ENCODE data around the gene RWDD2A. TPM values are rescaled to one million over a fixed set of nuclear protein-coding genes. Genes with fewer than 3 reads are reported as not detected.
A peak's percentile ranks its signal among the peaks of the same experiment; 100 is the strongest.

RWDD2A gene
- total RNA-seq, 1 donor from 2014 or later = 1.8 TPM

GRCh38 chr6:83160167-83160566 lies 33.0 kb upstream of the RWDD2A start:
- Histone ChIP-seq H3K36me3 (ENCODE audit: control insufficient read depth, insufficient read depth, low read length) (peaks cover 5% of the 10 kb centered on the region), H3K4me3 (ENCODE audit: low read depth, low read length) (no peak overlapping the region), H3K27me3 (ENCODE audit: control insufficient read depth, insufficient read depth, low read length) (no peaks in the 10 kb centered on the region)
- no peak for FAIRE-seq
- TF ChIP-seq CTCF (IDR thresholded peaks at IDR 0.05; ENCODE audit: insufficient read depth, low read length, severe bottlenecking) = no peak
- no peak for DNase-seq (ENCODE audit: low read depth)

DNA sequence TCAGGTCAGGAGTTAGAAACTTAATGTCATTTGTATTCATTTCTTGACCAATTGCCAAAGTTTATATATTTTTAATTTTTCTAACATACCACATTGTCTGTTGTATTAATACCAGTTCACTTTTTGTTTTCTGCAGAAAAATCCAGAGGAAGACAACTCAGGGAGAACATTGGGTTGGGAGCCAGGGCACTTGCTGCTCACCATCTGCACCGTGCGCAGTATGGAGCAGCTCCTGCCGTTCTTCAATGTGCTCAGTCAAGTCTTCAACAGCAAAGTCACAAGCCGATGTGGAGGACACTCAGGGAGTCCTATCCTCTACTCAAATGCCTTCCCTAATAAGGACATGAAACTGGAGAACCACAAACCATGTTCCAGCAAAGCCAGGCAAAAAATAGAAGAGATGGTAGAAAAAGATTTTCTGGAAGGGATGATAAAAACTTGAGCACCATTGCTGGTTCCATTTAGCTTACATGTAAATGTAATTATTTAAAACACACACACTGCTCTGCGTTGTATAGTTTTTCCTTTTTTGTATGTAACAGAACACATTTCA lies 25.4 kb upstream of the RWDD2A start:
- no peak for TF ChIP-seq CTCF (IDR thresholded peaks at IDR 0.05; ENCODE audit: insufficient read depth, low read length, severe bottlenecking)
- no peak for FAIRE-seq

DNA sequence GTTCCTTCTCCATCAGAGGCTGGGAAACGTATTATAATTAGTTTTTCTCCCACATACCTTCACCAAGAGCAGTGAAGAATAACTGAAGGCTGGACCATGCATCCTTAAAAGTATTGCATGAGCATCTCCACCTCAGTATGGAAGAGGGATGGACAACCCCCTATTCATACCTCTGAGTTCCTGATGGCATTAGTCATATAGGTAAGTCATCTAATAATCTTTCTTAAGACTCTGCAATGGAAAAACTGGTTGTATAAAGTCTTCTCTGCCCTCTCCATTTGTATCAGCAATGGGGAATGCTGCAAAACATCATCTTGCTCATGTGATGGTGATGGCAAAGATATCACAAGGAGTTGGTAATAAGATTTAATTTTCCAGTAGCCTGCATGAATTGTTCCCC lies 24.6 kb upstream of the RWDD2A start:
- FAIRE-seq (no peak), DNase-seq (ENCODE audit: low read depth) (peak; percentile 61)
- Histone ChIP-seq H3K36me3 (ENCODE audit: control insufficient read depth, insufficient read depth, low read length) (peaks cover 18% of the 10 kb centered on the region), H3K4me3 (ENCODE audit: low read depth, low read length) (no peak overlapping the region), H3K27me3 (ENCODE audit: control insufficient read depth, insufficient read depth, low read length) (no peaks in the 10 kb centered on the region)
- TF ChIP-seq CTCF (IDR thresholded peaks at IDR 0.05; ENCODE audit: insufficient read depth, low read length, severe bottlenecking) = no peak

More for the DNA sequence above, 25.4 kb upstream of the RWDD2A start:
- no peak overlapping the region for H3K4me3 ChIP-seq (ENCODE audit: low read depth, low read length)
- H3K36me3 ChIP-seq (ENCODE audit: control insufficient read depth, insufficient read depth, low read length) = peaks cover 17% of the 10 kb centered on the region
- no peak for DNase-seq (ENCODE audit: low read depth)
- no peaks in the 10 kb centered on the region for H3K27me3 ChIP-seq (ENCODE audit: control insufficient read depth, insufficient read depth, low read length)

GRCh38 chr6:83169106-83169505 lies 24.1 kb upstream of the RWDD2A start:
- no peak overlapping the region for H3K4me3 ChIP-seq (ENCODE audit: low read depth, low read length)

DNA sequence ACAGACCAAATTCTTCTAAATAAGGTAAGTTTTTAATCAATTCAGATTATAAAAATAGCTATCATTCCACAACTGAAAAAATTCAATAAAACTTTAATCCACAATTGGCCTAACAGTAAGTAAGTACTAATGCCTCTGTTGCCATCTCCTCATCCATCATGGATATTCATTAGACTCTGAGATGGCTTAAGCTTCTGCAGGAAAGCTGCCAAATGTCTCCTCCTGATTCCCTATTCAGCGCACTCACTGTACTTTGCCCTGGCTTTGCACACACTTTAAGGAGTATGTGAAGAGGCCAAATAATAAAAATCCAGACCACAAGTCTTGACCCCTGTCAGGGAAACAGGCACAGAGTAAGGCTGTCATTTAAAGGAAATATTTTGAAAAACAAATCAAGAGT lies 23.6 kb upstream of the RWDD2A start:
- H3K36me3 ChIP-seq (ENCODE audit: control insufficient read depth, insufficient read depth, low read length) = peaks cover 17% of the 10 kb centered on the region
- H3K4me3 ChIP-seq (ENCODE audit: low read depth, low read length) = no peak overlapping the region
- no peak for DNase-seq (ENCODE audit: low read depth)
- TF ChIP-seq CTCF (IDR thresholded peaks at IDR 0.05; ENCODE audit: insufficient read depth, low read length, severe bottlenecking) = no peak
- H3K27me3 ChIP-seq (ENCODE audit: control insufficient read depth, insufficient read depth, low read length) = no peaks in the 10 kb centered on the region
- FAIRE-seq = no peak

More at GRCh38 chr6:83169106-83169505, 24.1 kb upstream of the RWDD2A start:
- FAIRE-seq = no peak
- Histone ChIP-seq H3K36me3 (ENCODE audit: control insufficient read depth, insufficient read depth, low read length) (peaks cover 19% of the 10 kb centered on the region), H3K27me3 (ENCODE audit: control insufficient read depth, insufficient read depth, low read length) (no peaks in the 10 kb centered on the region)
- TF ChIP-seq CTCF (IDR thresholded peaks at IDR 0.05; ENCODE audit: insufficient read depth, low read length, severe bottlenecking) = no peak
- DNase-seq (ENCODE audit: low read depth) = no peak

DNA sequence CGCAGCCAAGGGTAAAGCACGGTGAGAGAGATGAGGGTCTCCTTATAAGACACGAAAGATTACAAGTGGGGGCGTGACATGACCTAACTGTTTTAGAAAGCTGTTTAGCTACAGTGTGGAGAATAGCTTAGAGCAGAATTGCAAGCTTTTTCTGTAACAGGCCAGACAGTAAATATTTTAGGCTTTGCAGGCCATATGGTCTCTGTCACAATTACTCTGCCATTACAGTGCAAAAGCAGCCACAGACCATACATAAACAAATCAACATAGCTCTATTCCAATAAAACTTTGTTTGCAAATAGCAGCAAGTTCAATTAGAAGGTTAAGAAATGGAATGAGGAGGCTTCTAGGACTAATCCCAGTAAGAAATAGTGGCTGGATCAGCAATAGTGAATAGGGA lies 16.9 kb upstream of the RWDD2A start:
- no peaks in the 10 kb centered on the region for H3K27me3 ChIP-seq (ENCODE audit: control insufficient read depth, insufficient read depth, low read length)
- peaks cover 11% of the 10 kb centered on the region for H3K36me3 ChIP-seq (ENCODE audit: control insufficient read depth, insufficient read depth, low read length)
- DNase-seq (ENCODE audit: low read depth) (no peak), FAIRE-seq (no peak)
- no peak overlapping the region for H3K4me3 ChIP-seq (ENCODE audit: low read depth, low read length)
- TF ChIP-seq CTCF (IDR thresholded peaks at IDR 0.05; ENCODE audit: insufficient read depth, low read length, severe bottlenecking) = no peak

Measured in bronchial epithelial cell (primary cell).